BLaER1 (cell line): ENCODE measurements around the gene IFITM2.

Experiments used
- H3K27ac ChIP-seq: shearing (Covaris generic); formaldehyde crosslinking; 2 replicates; pipeline ENCODE4 v1.8.1; 2022
- H3K27me3 ChIP-seq: shearing (Covaris generic); formaldehyde crosslinking; 2 replicates; pipeline ENCODE4 v1.8.1; 2022
- H3K36me3 ChIP-seq: shearing (Covaris generic); formaldehyde crosslinking; 2 replicates; pipeline ENCODE4 v1.8.1; 2022
- H3K4me1 ChIP-seq: shearing (Covaris generic); formaldehyde crosslinking; 2 replicates; pipeline ENCODE4 v1.8.1; 2022
- H3K4me2 ChIP-seq: shearing (Covaris generic); formaldehyde crosslinking; 2 replicates; pipeline ENCODE4 v1.8.1; 2022
- H3K4me3 ChIP-seq: shearing (Covaris generic); formaldehyde crosslinking; 2 replicates; pipeline ENCODE4 v1.8.1; 2022
- H3K9ac ChIP-seq: shearing (Covaris generic); formaldehyde crosslinking; 2 replicates; pipeline ENCODE4 v1.8.1; 2022
- H3K9me3 ChIP-seq: shearing (Covaris generic); formaldehyde crosslinking; 2 replicates; pipeline ENCODE4 v1.8.1; 2022
- H4K20me1 ChIP-seq: shearing (Covaris generic); formaldehyde crosslinking; 2 replicates; pipeline ENCODE4 v1.8.1; 2022
- Cebpa-rat ChIP-seq: shearing (Covaris generic); IDR thresholded peaks from 2 replicates; pipeline ENCODE4 v1.8.1; 2022

IFITM2 gene

DNA sequence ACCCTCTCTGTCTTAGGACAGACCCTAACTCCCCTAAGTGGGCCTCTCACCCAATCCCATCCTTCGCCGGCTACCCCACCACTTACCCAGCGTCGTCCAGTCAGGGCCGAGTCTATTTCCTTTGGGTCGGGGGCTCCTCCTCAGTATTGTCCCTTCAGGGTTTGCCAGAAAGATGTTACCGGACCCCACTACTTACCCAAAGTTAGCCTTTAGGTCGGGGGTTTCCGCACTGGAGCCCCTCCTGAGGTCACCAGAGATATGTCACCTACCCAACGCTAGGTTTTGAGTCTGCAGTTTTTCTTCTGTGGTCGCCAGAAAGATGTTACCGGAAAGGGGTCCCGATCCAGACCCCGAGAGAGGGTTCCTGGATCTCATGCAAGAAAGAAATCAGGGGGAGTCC, 43.8 kb downstream of the IFITM2 start:
- no peaks in the 10 kb centered on the region for H3K9me3 ChIP-seq
- H3K4me1 ChIP-seq, result peaks cover 74% of the 10 kb centered on the region
- H3K27ac ChIP-seq, result 0 out of 2 replicates have a peak overlapping the region, but pooled peaks have one; percentile 54
- TF ChIP-seq Cebpa-rat, result no peak
- peak overlapping the region; percentile 67 for H3K4me2 ChIP-seq
- H3K4me3 ChIP-seq, result no peak overlapping the region
- H3K27me3 ChIP-seq, result no peaks in the 10 kb centered on the region
- no peak overlapping the region for H3K9ac ChIP-seq
- H3K36me3 ChIP-seq, result no peaks in the 10 kb centered on the region
- no peaks in the 10 kb centered on the region for H4K20me1 ChIP-seq

DNA sequence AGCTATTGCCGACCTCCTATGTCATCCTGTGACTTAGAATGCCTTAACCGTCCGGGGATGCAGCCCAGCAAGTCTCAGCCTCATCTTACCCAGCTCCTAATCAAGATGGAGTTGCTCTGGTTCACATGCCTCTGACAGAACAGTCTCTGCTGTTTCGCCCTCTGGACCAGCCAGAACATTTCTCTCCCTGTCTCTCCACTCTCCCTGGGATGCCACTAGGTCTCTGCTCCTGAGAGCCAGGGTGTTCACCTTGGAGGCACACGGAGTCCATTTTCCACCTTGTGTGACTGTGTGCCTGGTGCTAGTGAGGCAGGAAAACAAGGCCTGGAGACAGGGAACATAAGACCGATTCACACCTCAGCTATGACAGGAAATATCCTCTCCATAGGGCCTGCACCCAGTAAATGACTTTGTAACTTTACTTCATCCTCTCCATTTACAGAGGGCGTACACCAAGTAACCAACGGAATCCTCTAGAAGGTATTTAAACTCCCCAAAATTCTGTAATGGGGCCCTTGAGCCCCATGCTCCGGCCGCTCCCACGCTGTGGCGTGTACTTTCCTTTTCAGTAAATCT, 44.9 kb downstream of the IFITM2 start:
- Histone ChIP-seq H4K20me1 (no peaks in the 10 kb centered on the region), H3K4me2 (no peak overlapping the region), H3K9ac (no peak overlapping the region), H3K27me3 (no peaks in the 10 kb centered on the region), H3K4me3 (no peak overlapping the region), H3K36me3 (no peaks in the 10 kb centered on the region), H3K9me3 (no peaks in the 10 kb centered on the region), H3K4me1 (peaks cover 71% of the 10 kb centered on the region), H3K27ac (no peak overlapping the region; the same call in 1 of the 2 replicates)
- TF ChIP-seq Cebpa-rat, result no peak

DNA sequence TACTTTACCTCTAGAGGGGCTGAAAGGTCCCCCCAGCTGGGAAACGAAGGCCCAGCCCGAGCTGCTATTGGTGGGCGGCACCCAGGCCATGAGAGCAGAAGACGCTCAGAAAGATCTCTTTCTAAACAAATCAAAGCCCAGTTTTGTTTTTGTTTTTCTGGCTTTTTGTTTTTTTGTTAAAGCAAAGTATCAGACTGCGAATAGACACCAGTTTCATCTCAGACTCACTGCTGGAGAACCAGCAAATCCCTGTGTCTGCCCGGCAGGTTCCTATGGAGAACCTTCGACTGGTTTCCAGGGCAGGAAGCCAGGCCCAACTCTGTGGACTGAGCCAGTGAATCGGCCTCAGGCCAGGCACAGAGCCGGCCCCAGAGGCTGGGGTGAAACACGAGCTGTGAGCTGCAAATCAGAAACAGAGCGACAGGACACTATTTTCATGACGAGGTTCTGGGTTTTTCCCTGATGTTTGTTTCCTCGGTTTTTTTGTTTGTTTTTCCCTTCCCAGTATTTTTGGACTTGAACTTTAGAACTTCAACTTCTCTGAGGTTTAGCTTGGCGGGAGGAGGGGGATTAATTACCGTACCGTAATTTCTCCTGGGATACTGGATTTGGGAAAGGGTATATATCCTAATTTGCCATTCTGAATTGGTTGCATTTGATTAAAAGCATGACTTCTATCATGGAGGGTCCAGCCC, 45.7 kb downstream of the IFITM2 start:
- no peak overlapping the region; the same call in 1 of the 2 replicates for H3K4me2 ChIP-seq
- H3K4me1 ChIP-seq, result peaks cover 70% of the 10 kb centered on the region
- no peak for TF ChIP-seq Cebpa-rat
- H3K27ac ChIP-seq, result peak overlapping the region; percentile 37; the same call in 1 of the 2 replicates
- no peak overlapping the region for H3K9ac ChIP-seq
- H4K20me1 ChIP-seq, result no peaks in the 10 kb centered on the region
- no peaks in the 10 kb centered on the region for H3K36me3 ChIP-seq
- no peak overlapping the region for H3K4me3 ChIP-seq
- no peaks in the 10 kb centered on the region for H3K27me3 ChIP-seq
- no peaks in the 10 kb centered on the region for H3K9me3 ChIP-seq

DNA sequence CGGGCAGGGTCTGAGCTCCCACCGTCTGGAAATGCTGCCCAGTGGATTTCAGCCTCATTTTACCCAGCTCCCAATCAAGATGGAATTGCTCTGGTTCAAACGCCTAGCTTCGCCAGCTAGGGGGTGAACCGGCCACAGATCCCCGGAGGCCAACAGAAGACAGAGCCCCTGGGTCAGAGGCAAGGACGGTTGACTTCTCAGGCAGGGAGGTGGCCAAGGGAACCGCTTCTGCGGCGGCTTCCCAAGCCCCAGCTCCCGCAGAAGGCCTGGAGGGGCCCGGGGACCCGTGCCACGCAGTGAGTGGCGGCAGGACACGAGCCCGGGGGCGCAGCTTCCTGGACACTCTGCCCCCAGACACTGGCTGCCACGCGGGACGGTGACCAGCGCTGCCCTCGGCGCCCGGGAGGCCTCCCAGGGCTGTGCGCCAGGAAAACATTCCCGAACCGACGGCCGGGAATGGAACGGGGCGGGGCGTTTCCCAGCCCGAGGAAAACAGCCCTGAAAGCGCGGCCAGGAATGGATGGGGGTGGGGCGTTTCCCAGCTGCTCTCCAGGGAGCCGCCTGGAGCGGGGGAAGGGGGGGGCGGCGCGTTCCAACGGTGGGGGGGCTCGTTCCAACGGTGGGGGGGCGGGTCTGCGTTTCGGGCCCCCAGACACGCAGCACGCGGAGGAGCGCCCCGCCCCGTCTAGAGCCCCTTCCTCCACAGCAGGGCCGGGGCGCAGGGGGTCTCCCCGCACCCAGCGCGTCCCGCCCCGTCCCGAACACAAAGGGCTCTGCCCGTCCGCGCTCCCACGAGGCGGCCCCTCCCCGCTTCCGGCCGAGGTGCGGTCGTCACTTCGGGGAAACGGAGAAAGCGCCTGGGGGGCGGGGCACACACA, 48.2 kb downstream of the IFITM2 start:
- Histone ChIP-seq H3K4me2 (peak overlapping the region; percentile 100), H4K20me1 (no peaks in the 10 kb centered on the region), H3K9ac (peak overlapping the region; percentile 94), H3K27ac (peak overlapping the region; percentile 100), H3K36me3 (no peaks in the 10 kb centered on the region), H3K4me1 (peaks cover 74% of the 10 kb centered on the region), H3K9me3 (peaks cover 7% of the 10 kb centered on the region), H3K27me3 (no peaks in the 10 kb centered on the region), H3K4me3 (peak overlapping the region; percentile 67)
- TF ChIP-seq Cebpa-rat, result no peak

DNA sequence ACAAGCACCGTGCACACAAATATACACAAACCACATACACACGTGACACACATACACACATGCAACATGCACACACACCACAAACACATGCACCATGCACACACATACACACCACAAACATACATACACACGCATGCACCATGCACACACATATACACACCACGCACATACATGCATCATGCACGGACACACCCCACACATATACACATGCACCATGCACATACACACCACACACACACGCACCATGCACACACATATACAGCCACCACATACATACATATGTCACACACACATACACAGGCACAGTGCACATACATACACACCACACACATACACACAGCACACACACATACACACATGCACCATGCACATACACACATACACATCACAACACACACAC, 49.0 kb downstream of the IFITM2 start:
- Histone ChIP-seq H3K9ac (no peak overlapping the region), H3K9me3 (peaks cover 15% of the 10 kb centered on the region), H3K4me3 (no peak overlapping the region), H3K36me3 (no peaks in the 10 kb centered on the region), H3K4me1 (peaks cover 74% of the 10 kb centered on the region), H4K20me1 (no peaks in the 10 kb centered on the region), H3K27me3 (no peaks in the 10 kb centered on the region), H3K27ac (no peak overlapping the region), H3K4me2 (0 out of 2 replicates have a peak overlapping the region, but pooled peaks have one; percentile 100)
- TF ChIP-seq Cebpa-rat, result no peak

DNA sequence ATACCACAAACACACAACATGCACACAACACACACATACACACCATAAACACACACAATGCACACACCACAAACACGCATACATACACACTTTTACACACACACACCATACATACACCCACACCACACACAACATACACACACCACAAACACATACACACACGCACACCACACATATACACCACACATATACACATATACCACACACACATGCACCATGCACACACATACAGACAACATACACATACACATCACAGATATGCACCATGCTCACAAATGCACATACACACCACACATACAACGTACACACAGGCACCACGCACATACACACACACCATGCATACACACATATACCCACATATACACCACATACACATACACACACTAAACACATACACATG, 50.0 kb downstream of the IFITM2 start:
- Histone ChIP-seq H3K27me3 (no peaks in the 10 kb centered on the region), H3K4me1 (peaks cover 75% of the 10 kb centered on the region), H3K9me3 (peaks cover 17% of the 10 kb centered on the region), H4K20me1 (no peaks in the 10 kb centered on the region), H3K4me3 (no peak overlapping the region), H3K9ac (no peak overlapping the region), H3K27ac (no peak overlapping the region), H3K36me3 (no peaks in the 10 kb centered on the region), H3K4me2 (peak overlapping the region; percentile 50; the same call in 1 of the 2 replicates)
- TF ChIP-seq Cebpa-rat, result no peak

DNA sequence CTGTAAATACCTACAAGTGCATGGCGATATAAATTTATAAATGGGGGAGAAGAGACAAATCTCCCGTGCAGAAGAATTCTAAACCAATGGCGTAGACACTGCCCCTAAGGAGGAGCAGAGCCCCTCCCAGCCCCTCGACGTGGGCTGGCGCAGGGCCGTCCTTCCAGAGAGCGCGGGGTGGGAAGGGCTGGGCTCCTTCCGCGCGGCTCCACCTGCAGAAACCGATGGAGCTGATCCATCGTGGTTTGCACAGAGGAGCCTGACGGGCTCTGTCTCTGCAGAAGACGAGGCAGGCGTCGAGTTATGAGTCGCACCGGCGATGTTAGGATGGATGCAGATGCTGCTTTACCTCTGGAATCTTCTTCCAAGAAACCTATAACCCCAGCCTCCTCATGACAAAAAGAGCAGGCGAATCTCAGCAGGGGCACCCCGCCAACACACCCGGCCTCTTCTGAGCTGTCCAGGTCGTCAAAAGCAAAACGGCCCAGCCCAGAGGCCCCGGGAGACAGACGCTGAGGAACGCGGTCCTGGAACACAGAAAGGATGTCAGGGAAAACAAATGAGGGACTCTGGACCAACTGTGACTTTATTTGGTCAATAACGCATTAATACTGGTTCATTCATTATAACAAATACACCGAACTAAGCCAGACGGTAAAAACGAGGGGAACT, 50.6 kb downstream of the IFITM2 start:
- Histone ChIP-seq H3K4me1 (peaks cover 73% of the 10 kb centered on the region), H3K27ac (no peak overlapping the region), H3K36me3 (no peaks in the 10 kb centered on the region), H3K9ac (no peak overlapping the region), H3K4me2 (peak overlapping the region; percentile 50), H3K9me3 (peaks cover 17% of the 10 kb centered on the region), H3K27me3 (no peaks in the 10 kb centered on the region), H4K20me1 (no peaks in the 10 kb centered on the region), H3K4me3 (no peak overlapping the region)
- TF ChIP-seq Cebpa-rat, result no peak
